PC-3 (cell line): ENCODE measurements around the gene L1CAM. TPM values are rescaled to one million over a fixed set of nuclear protein-coding genes. Genes with fewer than 3 reads are reported as not detected.

Source experiments
- ATAC-seq: fragments of 200-7000 bp; cut with Tn5 transposase; 2 replicates; pipeline ENCODE4 v1.9.1; 2020; ENCODE audit warnings: mild to moderate bottlenecking, moderate library complexity
- BruUV-seq: library from RNA; stranded (reverse); fragments of 400-500 nt; replicated peaks from 2 replicates; lab custom pipeline; 2021; lab: Mats Ljungman, UMichigan
- CTCF ChIA-PET: fragments of 300-600 bp; sonication (Branson Sonifier 250); formaldehyde crosslinking; loops from one replicate; lab custom pipeline; 2022; ENCODE audit warnings: antibody characterized with exemption; lab: Charles Lee
- POLR2A ChIA-PET: fragments of 300-600 bp; sonication (Branson Sonifier 250); formaldehyde crosslinking; loops from one replicate; lab custom pipeline; 2022; ENCODE audit warnings: antibody characterized with exemption; ENCODE audit not compliant: unreplicated experiment; lab: Charles Lee
- DNase-seq: peaks from one replicate; pipeline ENCODE4 v3.0.0-alpha.2; 2015
- H2AFZ ChIP-seq: fragments of 300-600 bp; sonication (generic); 2 replicates; pipeline ENCODE4 v1.6.0; 2016; ENCODE audit warnings: antibody characterized with exemption, low read length
- H3F3A ChIP-seq: fragments of 300-600 bp; sonication (generic); one replicate; pipeline ENCODE4 v1.6.0; 2017; ENCODE audit warnings: antibody characterized with exemption, low read length, control low read depth, mild to moderate bottlenecking; ENCODE audit not compliant: unreplicated experiment
- H3K27ac ChIP-seq: fragments of 300-600 bp; sonication (generic); 2 replicates; pipeline ENCODE4 v1.5.1; 2016; ENCODE audit warnings: mild to moderate bottlenecking, low read length
- H3K27me3 ChIP-seq: fragments of 300-600 bp; sonication (generic); 2 replicates; pipeline ENCODE4 v1.6.1; 2016; ENCODE audit warnings: low read length, mixed read lengths
- H3K36me3 ChIP-seq: fragments of 300-600 bp; sonication (generic); 2 replicates; pipeline ENCODE4 v1.6.1; 2016; ENCODE audit warnings: low read depth, mixed run types, low read length, mixed read lengths
- H3K4me1 ChIP-seq: fragments of 300-600 bp; sonication (generic); 2 replicates; pipeline ENCODE4 v1.5.1; 2016; ENCODE audit warnings: low read length; ENCODE audit not compliant: insufficient read depth
- H3K4me2 ChIP-seq: fragments of 300-600 bp; sonication (generic); 2 replicates; pipeline ENCODE4 v1.6.0; 2016; ENCODE audit warnings: low read length
- H3K4me3 ChIP-seq: fragments of 300-600 bp; sonication (generic); 2 replicates; pipeline ENCODE4 v1.5.1; 2016; ENCODE audit warnings: mild to moderate bottlenecking, low read length, mixed read lengths
- H3K79me2 ChIP-seq: fragments of 300-600 bp; sonication (generic); 2 replicates; pipeline ENCODE4 v1.6.1; 2017; ENCODE audit warnings: low read length, mixed read lengths
- H3K9ac ChIP-seq: fragments of 300-600 bp; sonication (generic); 2 replicates; pipeline ENCODE4 v1.6.0; 2016; ENCODE audit warnings: mild to moderate bottlenecking, low read length
- H3K9me2 ChIP-seq: fragments of 300-600 bp; sonication (generic); replicated peaks from 2 replicates; pipeline ENCODE4 v1.6.1; 2016; ENCODE audit warnings: mixed run types, low read length, mixed read lengths
- H3K9me3 ChIP-seq: fragments of 300-600 bp; sonication (generic); 2 replicates; pipeline ENCODE4 v1.6.1; 2016; ENCODE audit warnings: low read length, mixed read lengths
- H4K20me1 ChIP-seq: fragments of 300-600 bp; sonication (generic); 2 replicates; pipeline ENCODE4 v1.6.1; 2016; ENCODE audit warnings: low read length, mixed read lengths
- CTCF ChIP-seq: fragments of 300-600 bp; sonication (generic); conservative IDR thresholded peaks from 2 replicates; pipeline ENCODE4 v1.5.1; 2017; ENCODE audit warnings: antibody characterized with exemption, low read depth, mild to moderate bottlenecking, low read length
- EZH2 ChIP-seq: fragments of 300-600 bp; sonication (generic); IDR thresholded peaks from one replicate; pipeline ENCODE4 v1.6.1; 2017; ENCODE audit warnings: antibody characterized with exemption, mild to moderate bottlenecking, low read length; ENCODE audit not compliant: unreplicated experiment
- EZH2phosphoT487 ChIP-seq: fragments of 300-600 bp; sonication (generic); IDR thresholded peaks from 2 replicates; pipeline ENCODE4 v1.6.1; 2018; ENCODE audit warnings: mild to moderate bottlenecking, antibody characterized with exemption, low read length, borderline replicate concordance
- intact Hi-C: fragments of 100-400 bp; cut with micrococcal nuclease; formaldehyde crosslinking; loops from 2 replicates; pipeline ENCODE4 v1.9.0; 2023
- total RNA-seq: library from RNA; depleted of rRNA; stranded (reverse); fragments of >200 nt; gene quantifications from 2 replicates; pipeline ENCODE4 v1.2.3, GENCODE V29; 2014

L1CAM gene
- total RNA-seq, 1 experiment from 2014 or later = 5.2 TPM

- H2AFZ ChIP-seq = no peak overlapping the region
- H3K27ac ChIP-seq = no peak overlapping the region
- H3K9me3 ChIP-seq = no peaks in the 10 kb centered on the region
- no TSS peak for BruUV-seq
- H3K9me2 ChIP-seq = no peaks in the 10 kb centered on the region
- H3K4me3 ChIP-seq = no peak overlapping the region
- TF ChIP-seq CTCF (no peak), EZH2phosphoT487 (no peak), EZH2 (no peak)
- H4K20me1 ChIP-seq = no peaks in the 10 kb centered on the region
- no peaks in the 10 kb centered on the region for H3F3A ChIP-seq
- DNase-seq = no peak
- POLR2A ChIA-PET = no interaction called here
- CTCF ChIA-PET = no interaction called here
- H3K36me3 ChIP-seq = no peaks in the 10 kb centered on the region
- no peaks in the 10 kb centered on the region for H3K79me2 ChIP-seq
- no peak overlapping the region for H3K9ac ChIP-seq
- intact Hi-C loops = no loop called here
- H3K27me3 ChIP-seq = no peaks in the 10 kb centered on the region
- no peak for ATAC-seq
- no peaks in the 10 kb centered on the region for H3K4me1 ChIP-seq
- no peak overlapping the region for H3K4me2 ChIP-seq
These were observed 19.5 kb downstream of the L1CAM start for GRCh38 chrX:153866302-153867019.

GRCh38 chrX:153865685-153866084 lies 20.3 kb downstream of the L1CAM start:
- no peaks in the 10 kb centered on the region for H4K20me1 ChIP-seq
- no peaks in the 10 kb centered on the region for H3K27me3 ChIP-seq
- H3K36me3 ChIP-seq = no peaks in the 10 kb centered on the region
- POLR2A ChIA-PET = no interaction called here
- no peaks in the 10 kb centered on the region for H3F3A ChIP-seq
- no peak overlapping the region for H3K27ac ChIP-seq
- ATAC-seq (no peak), DNase-seq (no peak)
- no peak overlapping the region for H3K4me2 ChIP-seq
- H2AFZ ChIP-seq = no peak overlapping the region
- no peaks in the 10 kb centered on the region for H3K9me2 ChIP-seq
- no peaks in the 10 kb centered on the region for H3K9me3 ChIP-seq
- H3K79me2 ChIP-seq = no peaks in the 10 kb centered on the region
- CTCF ChIA-PET = interaction anchor here (0.6 kb wide), 1 partner anchor 326 kb away, joined by 3 read pairs; no protein-coding TSS in a partner anchor
- no peak for TF ChIP-seq CTCF
- TF ChIP-seq EZH2 = no peak
- TF ChIP-seq EZH2phosphoT487 = no peak
- H3K9ac ChIP-seq = no peak overlapping the region
- H3K4me3 ChIP-seq = no peak overlapping the region
- no TSS peak for BruUV-seq
- H3K4me1 ChIP-seq = no peaks in the 10 kb centered on the region
- intact Hi-C loops = no loop called here

- no peak overlapping the region for H3K9ac ChIP-seq
- ChIA-PET POLR2A (no interaction called here), CTCF (interaction anchor here (0.6 kb wide), 1 partner anchor 326 kb away, joined by 3 read pairs; no protein-coding TSS in a partner anchor)
- H3K4me2 ChIP-seq = no peak overlapping the region
- H3K9me3 ChIP-seq = no peaks in the 10 kb centered on the region
- H3K79me2 ChIP-seq = no peaks in the 10 kb centered on the region
- H3K4me1 ChIP-seq = no peaks in the 10 kb centered on the region
- no peaks in the 10 kb centered on the region for H3K9me2 ChIP-seq
- H2AFZ ChIP-seq = no peak overlapping the region
- DNase-seq (no peak), ATAC-seq (no peak)
- TF ChIP-seq EZH2 = no peak
- no peak for TF ChIP-seq EZH2phosphoT487
- TF ChIP-seq CTCF = no peak
- no peak overlapping the region for H3K27ac ChIP-seq
- intact Hi-C loops = no loop called here
- no peaks in the 10 kb centered on the region for H3K36me3 ChIP-seq
- H3F3A ChIP-seq = no peaks in the 10 kb centered on the region
- no peaks in the 10 kb centered on the region for H4K20me1 ChIP-seq
- no TSS peak for BruUV-seq
- H3K27me3 ChIP-seq = no peaks in the 10 kb centered on the region
- H3K4me3 ChIP-seq = no peak overlapping the region
These were observed 20.7 kb downstream of the L1CAM start for GRCh38 chrX:153865321-153865580.
